GM12878 (cell line): ENCODE measurements around the gene EHD1. TPM values are rescaled to one million over a fixed set of nuclear protein-coding genes. Genes with fewer than 3 reads are reported as not detected.

Experiments used
- ATAC-seq: fragments of 200-7000 bp; cut with Tn5 transposase; 3 replicates; pipeline ENCODE4 v1.9.1; 2020; ENCODE audit warnings: mild to moderate bottlenecking, moderate library complexity
- BruUV-seq: library from RNA; stranded (reverse); fragments of 400-500 nt; replicated peaks from 2 replicates; lab custom pipeline; 2021; lab: Mats Ljungman, UMichigan
- CTCF ChIA-PET: fragments of 300-600 bp; sonication (Branson Sonifier 250); formaldehyde crosslinking; extraction: SDS; loops from one replicate; lab custom pipeline; 2021; ENCODE audit warnings: inconsistent platforms; lab: Yijun Ruan, JAX
- POLR2A ChIA-PET: fragments of 350-600 bp; formaldehyde crosslinking; extraction: SDS; loops from one replicate; lab custom pipeline; 2021; ENCODE audit warnings: inconsistent platforms; lab: Charles Lee
- RAD21 ChIA-PET: fragments of 300-600 bp; sonication (Branson Sonifier 250); formaldehyde crosslinking; loops from one replicate; lab custom pipeline; 2023; ENCODE audit warnings: antibody characterized with exemption; ENCODE audit not compliant: unreplicated experiment; lab: Charles Lee
- SMC1A ChIA-PET: fragments of 300-600 bp; sonication (Branson Sonifier 250); formaldehyde crosslinking; loops from one replicate; lab custom pipeline; 2023; ENCODE audit not compliant: unreplicated experiment, uncharacterized antibody; lab: Charles Lee
- DNase-seq: peaks from one replicate; pipeline ENCODE4 v3.0.0-alpha.2; 2011; ENCODE audit warnings: low read depth, low spot score
- FAIRE-seq: peaks from 3 replicates; lab custom pipeline; 2011; peaks lifted over from hg19 to GRCh38; lab: Jason Lieb, UNC
- H2AFZ ChIP-seq: 2 replicates; pipeline ENCODE4 v1.6.0; 2011; ENCODE audit warnings: low read depth, low read length, control low read depth; ENCODE audit not compliant: control insufficient read depth
- H3K27ac ChIP-seq: 2 replicates; pipeline ENCODE4 v1.5.1; 2011; ENCODE audit warnings: control low read depth; ENCODE audit not compliant: control insufficient read depth, insufficient read depth
- H3K27me3 ChIP-seq, 2 experiments: replicated peaks in 1 of 2; 2 replicates each; pipeline versions ENCODE4 v1.6.0 to v1.6.1; 2011; ENCODE audit warnings: low read length in 1 of 2; ENCODE audit not compliant: control insufficient read depth in 2 of 2, insufficient read depth in 2 of 2
- H3K36me3 ChIP-seq, 2 experiments: 2 replicates each; pipeline ENCODE4 v1.5.1; 2011; ENCODE audit warnings: low read length in 1 of 2; ENCODE audit not compliant: control insufficient read depth in 2 of 2, insufficient read depth in 2 of 2
- H3K4me1 ChIP-seq: 2 replicates; pipeline ENCODE4 v1.6.1; 2011; ENCODE audit warnings: mild to moderate bottlenecking, low read length, moderate library complexity, mixed read lengths; ENCODE audit not compliant: control insufficient read depth, insufficient read depth
- H3K4me2 ChIP-seq: 2 replicates; pipeline ENCODE4 v1.6.0; 2011; ENCODE audit warnings: control low read depth; ENCODE audit not compliant: control insufficient read depth, insufficient read depth
- H3K4me3 ChIP-seq: fragments of 200-600 bp; sonication (generic); 2 replicates; pipeline ENCODE4 v1.5.1; 2016
- H3K79me2 ChIP-seq: 2 replicates; pipeline ENCODE4 v1.6.0; 2011; ENCODE audit warnings: low read length; ENCODE audit not compliant: control insufficient read depth, insufficient read depth
- H3K9ac ChIP-seq: 2 replicates; pipeline ENCODE4 v1.8.0; 2011; ENCODE audit warnings: low read length, control low read depth, mixed read lengths; ENCODE audit not compliant: control insufficient read depth, insufficient read depth
- H3K9me3 ChIP-seq: replicated peaks from 3 replicates; pipeline ENCODE4 v1.5.1; 2011; ENCODE audit warnings: mild to moderate bottlenecking, low read length; ENCODE audit not compliant: control insufficient read depth, insufficient read depth
- H4K20me1 ChIP-seq: 2 replicates; pipeline ENCODE4 v1.6.0; 2011; ENCODE audit not compliant: control insufficient read depth, insufficient read depth
- BMI1 ChIP-seq: fragments of 450-650 bp; IDR thresholded peaks from 2 replicates; pipeline ENCODE4 v1.6.1; 2016; ENCODE audit warnings: mild to moderate bottlenecking, moderate library complexity, borderline replicate concordance
- CTCF ChIP-seq, 3 experiments: IDR thresholded peaks in 2 of 3; conservative IDR thresholded peaks in 1 of 3; 2 replicates each; pipeline ENCODE4 v1.5.1; 2011; ENCODE audit warnings: low read depth in 3 of 3, low read length in 3 of 3, mild to moderate bottlenecking in 3 of 3, control low read depth in 2 of 3, moderate library complexity in 2 of 3, inconsistent platforms in 1 of 3, mixed read lengths in 1 of 3; ENCODE audit not compliant: control insufficient read depth in 2 of 3, insufficient read depth in 1 of 3; ENCODE audit errors: extremely low read depth in 1 of 3
- WGBS: methylation state at CpG from one replicate; pipeline ENCODE4 v1.1.6; 2016; ENCODE audit warnings: low lambda C conversion rate; ENCODE audit not compliant: insufficient replicate concordance, insufficient coverage; ENCODE audit errors: missing lambda C conversion rate; 5-methylcytosine and 5-hydroxymethylcytosine counted together
- in situ Hi-C: fragments of 300-500 bp; cut with MboI; formaldehyde crosslinking; loops from 9 replicates; pipeline ENCODE4 v1.14.3; 2018; ENCODE audit warnings: mixed read lengths
- intact Hi-C: fragments of 100-400 bp; cut with micrococcal nuclease; formaldehyde crosslinking; loops from one replicate; pipeline ENCODE4 v1.14.2; 2022; ENCODE audit not compliant: unreplicated experiment
- polyA plus RNA-seq, 11 experiments: library from polyadenylated mRNA; depleted of rRNA in 4 of 11; unstranded in 6 of 11; stranded (reverse) in 5 of 11; fragments of >200 nt; fragmentation: Nextera tagmentation in 4 of 11; fragmentation: Illumina TruSeq in 1 of 11; extraction: Ambion mirVana in 4 of 11; extraction: Trizol in 1 of 11; gene quantifications; 1 replicate in 1 of 11; 2 replicates in 10 of 11; pipeline versions ENCODE4 v1.2.1 to v1.2.3, GENCODE V29; 2011 to 2016; ENCODE audit warnings: inconsistent platforms in 2 of 11, missing spikeins in 2 of 11, low read depth in 1 of 11
- total RNA-seq, 4 experiments: library from RNA; depleted of rRNA in 3 of 4; stranded (reverse); fragments of >200 nt in 3 of 4; fragmentation: Illumina TruSeq in 1 of 4; extraction: Trizol in 1 of 4; gene quantifications; 2 replicates each; pipeline versions ENCODE4 v1.2.1 to v1.2.3, GENCODE V29; 2013 to 2021

Gene EHD1
- total and polyA plus RNA-seq, 10 of the 15 experiments (the other 5 are each of a cell fraction or from before 2014, with no cell fraction given), result 1.0 to 165 (median 66.5) TPM

GRCh38 chr11:64804346-64805210 lies 73.8 kb downstream of the EHD1 start:
- no peak overlapping the region for H2AFZ ChIP-seq
- ATAC-seq, result no peak
- TF ChIP-seq BMI1 (no peak), CTCF (IDR thresholded peaks at IDR 0.05 in 2 of 3, conservative IDR thresholded peaks at IDR 0.05 in 1 of 3; ENCODE audit: control insufficient read depth in 2 of 3, extremely low read depth in 1 of 3, insufficient read depth in 1 of 3, low read depth in 3 of 3, low read length in 3 of 3) (peak in 1 of 3 experiments; percentile 18; a peak in 1 of 6 replicates)
- no peaks in the 10 kb centered on the region for H4K20me1 ChIP-seq
- H3K4me2 ChIP-seq, result peak overlapping the region; percentile 97
- in situ Hi-C loops (no loop called here), intact Hi-C loops (no loop called here)
- H3K9ac ChIP-seq, result peak overlapping the region; percentile 67; the same call in 1 of the 2 replicates
- ChIA-PET RAD21 (interaction anchor here (2.8 kb wide), 1 partner anchor 26 kb away, joined by 12 read pairs; the partner anchor contains the start of gene SF1), CTCF (interaction anchor here (0.5 to 5.8 kb wide), 5 partner anchors 10 to 65 kb away, joined by 3 to 41 read pairs (median 4); no protein-coding TSS in a partner anchor), POLR2A (interaction anchor here (0.7 to 5.4 kb wide), 2 partner anchors 25 to 32 kb away, joined by 3 to 33 read pairs; partner anchors contain the start of gene SF1), SMC1A (interaction anchor here (1.0 to 1.5 kb wide), 2 partner anchors 44 to 317 kb away, joined by 4 read pairs; partner anchors contain the start of genes FAU and MRPL49)
- no peaks in the 10 kb centered on the region for H3K27me3 ChIP-seq
- 90% methylated on average over 41 of the region's 41 CpGs for whole genome bisulfite sequencing
- no peak for FAIRE-seq
- no peak for DNase-seq
- H3K27ac ChIP-seq, result no peak overlapping the region
- H3K79me2 ChIP-seq, result peaks cover 30% of the 10 kb centered on the region
- H3K9me3 ChIP-seq, result no peaks in the 10 kb centered on the region
- BruUV-seq, result no TSS peak
- peak overlapping the region; percentile 81; the same call in 1 of the 2 replicates for H3K4me3 ChIP-seq
- H3K4me1 ChIP-seq, result peaks cover 38% of the 10 kb centered on the region
- H3K36me3 ChIP-seq, result peaks cover 0 to 5% of the 10 kb centered on the region in 2 experiments; a peak in 3 of 4 replicates
